Lower leg skin (tissue), 4 donors: ENCODE measurements around the gene HERC2. TPM values are rescaled to one million over a fixed set of nuclear protein-coding genes. Genes with fewer than 3 reads are reported as not detected.
A peak's percentile ranks its signal among the peaks of the same experiment; 100 is the strongest.

Source experiments
- DNase-seq, 2 donors: peaks; one replicate each; pipeline ENCODE4 v3.0.0-alpha.2; 2019; ENCODE audit warnings: low spot score in 2 of 2
- H3K4me3 ChIP-seq: fragments of 200-600 bp; sonication (generic); 2 replicates; pipeline ENCODE4 v1.5.1; 2017; ENCODE audit warnings: mild to moderate bottlenecking, low read depth; ENCODE audit not compliant: poor library complexity, severe bottlenecking
- POLR2A ChIP-seq, 2 donors: fragments of 450-650 bp; IDR thresholded peaks; one replicate each; pipeline ENCODE4 v1.6.1; 2016 to 2017; ENCODE audit warnings: antibody characterized with exemption in 2 of 2, mild to moderate bottlenecking in 1 of 2, moderate library complexity in 1 of 2
- whole genome bisulfite sequencing, 2 donors: methylation state at CpG; one replicate each; pipeline ENCODE4 v1.1.5; 2018; 5-methylcytosine and 5-hydroxymethylcytosine counted together
- intact Hi-C: fragments of 100-400 bp; cut with DNase I; formaldehyde crosslinking; loops from one replicate; pipeline ENCODE4 v1.15.0; 2023; ENCODE audit warnings: low total_unique reads
- total RNA-seq, 4 donors: library from RNA; depleted of rRNA; stranded (reverse); fragments of >200 nt; gene quantifications; one replicate each; pipeline ENCODE4 v1.1.0, GENCODE V29; 2016
- TF ChIP-seq, protein P1 (sequence below), 3 donors: fragments of 450-650 bp; IDR thresholded peaks; one replicate each; pipeline ENCODE4 v1.5.1; 2016; ENCODE audit warnings: antibody characterized with exemption in 3 of 3, mild to moderate bottlenecking in 3 of 3, moderate library complexity in 2 of 3

HERC2 gene
- total RNA-seq, 4 donors from 2014 or later, result 33.3 to 57.0 (median 48.4) TPM

DNA sequence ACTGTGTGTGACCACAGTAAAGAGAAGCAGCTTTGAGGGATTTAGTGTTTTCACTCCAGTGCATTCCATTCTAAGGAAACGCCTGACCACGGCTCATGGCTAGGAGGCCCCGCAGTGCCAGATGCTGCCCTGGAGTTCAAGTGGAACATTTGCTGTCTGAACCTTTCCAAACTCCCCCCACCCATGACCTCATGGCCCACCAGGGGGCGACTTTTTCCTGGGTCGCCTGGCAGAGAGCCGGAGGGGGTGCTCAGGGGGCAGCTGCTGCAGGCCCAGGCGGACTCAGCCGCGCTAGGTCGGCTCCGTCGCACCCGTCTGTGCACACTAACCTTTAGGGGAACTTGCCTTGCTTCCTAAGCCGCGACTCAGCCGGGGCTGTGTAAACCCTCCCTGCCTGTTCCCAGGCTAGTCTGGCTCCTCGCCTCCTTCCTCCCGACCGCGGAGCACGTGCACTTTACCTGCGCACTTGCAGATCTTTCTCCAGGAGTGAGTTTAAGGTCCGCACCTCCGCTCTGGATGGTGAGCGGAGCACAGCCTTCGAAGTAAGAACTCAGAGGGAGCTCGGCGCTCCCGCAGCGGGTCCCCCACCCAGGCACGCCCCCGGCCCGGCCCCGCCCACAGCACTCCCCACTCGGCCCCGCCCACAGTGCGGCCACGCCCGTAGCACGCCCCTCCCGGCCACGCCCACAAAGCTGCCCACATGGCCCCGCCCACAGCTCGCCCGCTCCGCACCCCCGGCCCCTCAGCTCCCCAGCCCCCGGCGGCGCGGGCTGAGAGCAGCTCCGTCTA, 223.0 kb downstream of the HERC2 start, which contains the start of gene OCA2:
Gene OCA2, minus strand, starts transcription at position 550 of the 789 bp plus-strand sequence. CDS start 17,441 bp downstream, outside the sequence.
- peak in 1 of 2 donors; percentile 88 for DNase-seq
- no peak within 1 kb of the TSS for H3K4me3 ChIP-seq
- WGBS, 2 donors, result 7 to 8% methylated on average over 23 to 46 of the region's 52 CpGs
- TF ChIP-seq, protein P1, sequence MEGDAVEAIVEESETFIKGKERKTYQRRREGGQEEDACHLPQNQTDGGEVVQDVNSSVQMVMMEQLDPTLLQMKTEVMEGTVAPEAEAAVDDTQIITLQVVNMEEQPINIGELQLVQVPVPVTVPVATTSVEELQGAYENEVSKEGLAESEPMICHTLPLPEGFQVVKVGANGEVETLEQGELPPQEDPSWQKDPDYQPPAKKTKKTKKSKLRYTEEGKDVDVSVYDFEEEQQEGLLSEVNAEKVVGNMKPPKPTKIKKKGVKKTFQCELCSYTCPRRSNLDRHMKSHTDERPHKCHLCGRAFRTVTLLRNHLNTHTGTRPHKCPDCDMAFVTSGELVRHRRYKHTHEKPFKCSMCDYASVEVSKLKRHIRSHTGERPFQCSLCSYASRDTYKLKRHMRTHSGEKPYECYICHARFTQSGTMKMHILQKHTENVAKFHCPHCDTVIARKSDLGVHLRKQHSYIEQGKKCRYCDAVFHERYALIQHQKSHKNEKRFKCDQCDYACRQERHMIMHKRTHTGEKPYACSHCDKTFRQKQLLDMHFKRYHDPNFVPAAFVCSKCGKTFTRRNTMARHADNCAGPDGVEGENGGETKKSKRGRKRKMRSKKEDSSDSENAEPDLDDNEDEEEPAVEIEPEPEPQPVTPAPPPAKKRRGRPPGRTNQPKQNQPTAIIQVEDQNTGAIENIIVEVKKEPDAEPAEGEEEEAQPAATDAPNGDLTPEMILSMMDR (IDR thresholded peaks at IDR 0.05), result no peak
- TF ChIP-seq POLR2A (IDR thresholded peaks at IDR 0.05), result no peak
- intact Hi-C loops, result no loop called here

- DNase-seq, result peak in 1 of 2 donors; percentile 80
- TF ChIP-seq, protein P1 (IDR thresholded peaks at IDR 0.05), result no peak
- TF ChIP-seq POLR2A (IDR thresholded peaks at IDR 0.05), result no peak
- WGBS, 2 donors, result 62 to 64% methylated on average over 11 of the region's 11 CpGs
- H3K4me3 ChIP-seq, result no peak overlapping the region
- intact Hi-C loops, result no loop called here
These were observed 223.6 kb downstream of the HERC2 start for GRCh38 chr15:28098360-28098765.

DNA sequence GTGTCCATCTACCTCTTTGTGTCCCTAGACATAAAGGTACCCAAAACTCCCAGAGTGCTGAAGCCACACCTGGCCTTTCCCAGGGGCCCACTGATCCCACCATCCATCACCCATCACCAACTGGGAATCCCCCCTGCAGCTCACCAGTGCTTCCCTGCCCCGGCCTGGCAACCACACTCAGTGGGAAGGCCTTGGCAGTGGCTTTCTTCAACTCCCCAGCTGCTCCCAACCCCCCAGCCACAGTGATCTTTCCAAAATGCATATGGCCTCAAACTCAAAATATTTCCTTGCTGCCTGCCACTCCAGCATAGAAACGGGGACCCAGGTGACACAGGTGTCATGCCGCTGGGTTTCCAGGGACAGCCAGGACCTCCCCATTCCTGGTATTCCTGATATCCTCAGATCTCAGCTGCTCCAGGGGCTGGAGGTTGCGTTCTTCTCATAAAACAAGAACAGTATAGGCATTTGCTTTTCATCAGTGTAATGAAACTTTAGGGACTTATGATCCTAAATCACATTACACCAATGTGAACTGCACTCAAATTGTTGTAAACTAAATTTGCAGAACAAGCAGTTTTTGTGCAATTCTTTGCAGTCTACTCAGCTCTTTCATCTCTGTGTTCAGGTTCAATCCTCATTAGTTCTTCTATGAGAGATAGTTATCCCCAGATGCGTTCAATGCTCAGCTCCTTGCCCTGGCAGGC, 224.2 kb downstream of the HERC2 start:
- 75 to 76% methylated on average over 5 of the region's 5 CpGs for WGBS, 2 donors
- TF ChIP-seq, protein P1 (IDR thresholded peaks at IDR 0.05), result no peak
- intact Hi-C loops, result no loop called here
- peak in 1 of 2 donors; percentile 49 for DNase-seq
- H3K4me3 ChIP-seq, result no peak overlapping the region

DNA sequence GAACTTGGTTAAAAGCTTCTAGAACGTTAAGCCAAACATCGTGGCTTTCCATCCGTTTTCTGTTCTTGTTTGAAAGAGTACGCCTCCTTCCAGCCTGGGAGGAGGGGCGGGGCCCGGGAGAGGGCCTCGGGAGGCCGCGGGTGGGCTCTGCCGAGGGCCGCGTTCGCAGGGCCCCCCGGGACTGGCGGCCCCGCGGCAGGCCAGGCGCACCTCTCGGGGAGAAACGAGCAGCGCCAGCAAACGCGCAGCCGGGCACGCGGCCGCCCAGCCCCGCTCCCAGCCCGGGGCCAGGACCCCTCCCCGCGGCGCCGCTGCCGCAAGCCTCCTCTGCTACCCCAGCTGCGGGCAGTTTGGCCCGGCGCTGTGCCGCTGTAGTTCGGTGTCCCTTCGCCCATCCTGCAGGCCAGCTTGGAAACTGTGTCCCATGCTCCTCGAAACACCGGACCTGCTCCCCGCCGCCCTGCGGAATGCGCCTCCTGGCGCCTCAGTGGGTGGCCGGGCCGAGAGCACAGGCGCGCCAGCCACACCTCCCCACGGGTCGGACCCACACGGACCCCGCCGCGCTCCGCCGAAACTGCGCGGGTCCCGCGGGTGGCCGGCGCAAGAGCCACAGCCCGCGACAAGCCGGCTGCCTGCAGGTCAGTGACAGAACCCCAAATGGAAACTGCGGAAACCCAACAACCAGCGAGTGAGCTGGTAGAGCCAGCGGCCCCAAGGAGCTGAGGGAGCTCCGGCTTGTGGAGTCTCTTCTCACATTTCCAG, 225.1 kb downstream of the HERC2 start:
- TF ChIP-seq, protein P1 (IDR thresholded peaks at IDR 0.05), result no peak
- no peak for TF ChIP-seq POLR2A (IDR thresholded peaks at IDR 0.05)
- WGBS, 2 donors, result 1 to 4% methylated on average over 33 to 50 of the region's 72 CpGs
- intact Hi-C loops, result no loop called here
- H3K4me3 ChIP-seq, result peak overlapping the region; percentile 1
- DNase-seq, result peak in 1 of 2 donors; percentile 86

GRCh38 chr15:28096411-28096669, 225.6 kb downstream of the HERC2 start:
- DNase-seq, result no peak
- no peak overlapping the region for H3K4me3 ChIP-seq
- TF ChIP-seq, protein P1 (IDR thresholded peaks at IDR 0.05), result no peak
- TF ChIP-seq POLR2A (IDR thresholded peaks at IDR 0.05), result no peak
- intact Hi-C loops, result no loop called here
- WGBS, 2 donors, result 0 to 1% methylated on average over 8 to 13 of the region's 13 CpGs
